GM23338 (cell line): ENCODE results near the gene RILPL1.

Experiments
- CTCF ChIP-seq, 2 experiments: fragments of 200-600 bp in 1 of 2; sonication (generic) in 1 of 2; conservative IDR thresholded peaks; 2 replicates each; pipeline versions ENCODE4 v1.5.1 to v1.6.1; 2016 to 2017; ENCODE audit warnings: antibody characterized with exemption in 2 of 2, low read depth in 2 of 2, mild to moderate bottlenecking in 2 of 2, moderate library complexity in 1 of 2
- EZH2phosphoT487 ChIP-seq: fragments of 200-600 bp; sonication (generic); IDR thresholded peaks from one replicate; pipeline ENCODE4 v1.8.1; 2018; ENCODE audit warnings: antibody characterized with exemption; ENCODE audit not compliant: unreplicated experiment
- REST ChIP-seq: IDR thresholded peaks from one replicate; pipeline ENCODE4 v1.6.1; 2018; ENCODE audit warnings: antibody characterized with exemption; ENCODE audit not compliant: unreplicated experiment

- no peak for TF ChIP-seq CTCF (conservative IDR thresholded peaks at IDR 0.05; ENCODE audit: low read depth in 2 of 2)
- no peak for TF ChIP-seq REST
- no peak for TF ChIP-seq EZH2phosphoT487
These were observed 50.6 kb downstream of the RILPL1 start for GRCh38 chr12:123482876-123483275.
